Activated CD8-positive, alpha-beta memory T cell treated with anti-CD3 and anti-CD28 coated beads, Interleukin-2, amount 50 U/mL, for 48 hours (primary cell): ENCODE data around the gene ARMC9.

Source experiments
- DNase-seq: peaks from one replicate; pipeline ENCODE4 v3.0.0-alpha.2; 2020

ARMC9 gene

GRCh38 chr2:231204146-231204545, 5.7 kb downstream of the ARMC9 start:
- no peak for DNase-seq

DNA sequence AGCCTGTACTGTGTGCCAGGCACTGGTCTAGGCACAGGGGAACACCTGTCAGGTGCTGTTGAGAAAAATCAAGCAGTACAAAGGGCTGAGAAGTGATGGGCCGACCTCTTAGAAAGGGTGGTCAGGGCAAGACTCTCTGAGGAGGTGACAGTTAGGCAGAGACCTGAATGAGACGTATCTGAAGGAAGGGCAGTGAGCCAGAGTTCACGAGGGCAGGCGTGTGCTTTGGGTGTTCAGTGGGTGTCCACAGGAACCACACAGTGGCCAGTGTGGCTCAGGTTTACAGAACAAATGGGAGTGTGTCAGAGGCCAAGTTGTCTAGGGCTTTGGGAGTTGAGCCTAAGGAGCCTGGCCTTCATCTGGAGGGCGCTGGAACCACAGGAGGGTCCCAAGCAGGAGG, 6.2 kb downstream of the ARMC9 start:
- DNase-seq, result peak; percentile 6

- DNase-seq, result no peak
Measured at GRCh38 chr2:231207734-231208133, 9.3 kb downstream of the ARMC9 start.

GRCh38 chr2:231210782-231211181, 12.4 kb downstream of the ARMC9 start:
- no peak for DNase-seq

- DNase-seq, result no peak
Measured at GRCh38 chr2:231211486-231211885, 13.1 kb downstream of the ARMC9 start.

DNA sequence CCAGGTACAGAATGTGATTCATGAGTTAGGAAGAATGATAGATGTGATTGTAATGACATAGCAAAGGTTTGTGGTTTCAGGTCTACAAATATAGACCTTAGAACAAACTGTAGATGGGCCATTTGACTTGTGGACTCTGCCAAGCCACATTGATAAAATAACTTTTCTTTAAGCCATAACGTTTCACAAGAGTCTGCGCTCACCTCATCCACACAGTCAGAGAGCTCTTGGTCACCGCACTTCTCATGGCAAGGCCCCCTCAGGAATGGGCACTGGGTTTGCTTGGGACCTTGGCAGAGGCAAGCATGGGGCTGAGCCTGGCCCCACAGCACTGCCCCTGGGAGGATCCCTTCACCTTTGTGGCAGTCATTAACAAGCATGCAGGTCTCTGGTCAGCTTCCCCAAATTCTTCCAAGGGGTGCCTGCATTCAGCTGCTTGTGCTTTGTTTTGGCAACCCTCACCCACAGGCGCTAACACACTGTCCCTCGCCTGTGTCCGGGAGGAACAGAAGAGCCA, 14.0 kb downstream of the ARMC9 start:
- DNase-seq, result peak; percentile 15

- peak; percentile 22 for DNase-seq
Measured at GRCh38 chr2:231213931-231214642, 15.7 kb downstream of the ARMC9 start.

- no peak for DNase-seq
Measured at GRCh38 chr2:231218366-231218765, 19.9 kb downstream of the ARMC9 start.

DNA sequence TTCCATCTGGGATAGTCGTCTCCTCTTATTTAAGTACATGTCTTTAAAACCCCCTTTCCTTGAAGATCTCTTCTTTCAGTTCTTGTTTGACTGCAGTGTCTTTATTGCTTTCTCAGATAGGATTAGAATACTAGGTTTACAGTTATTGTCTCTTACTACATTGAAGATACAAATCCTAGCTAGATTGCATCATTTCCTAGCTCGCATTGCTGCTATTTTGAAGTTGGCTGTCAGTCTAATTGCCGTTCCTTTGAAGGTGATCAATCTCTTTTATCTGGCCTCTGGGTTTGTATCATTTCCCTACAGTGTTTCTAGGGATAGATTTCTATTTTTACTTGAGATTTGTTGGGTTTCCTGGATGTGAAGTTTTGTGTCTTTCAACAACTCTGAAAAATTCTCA, 20.9 kb downstream of the ARMC9 start:
- DNase-seq, result no peak

DNA sequence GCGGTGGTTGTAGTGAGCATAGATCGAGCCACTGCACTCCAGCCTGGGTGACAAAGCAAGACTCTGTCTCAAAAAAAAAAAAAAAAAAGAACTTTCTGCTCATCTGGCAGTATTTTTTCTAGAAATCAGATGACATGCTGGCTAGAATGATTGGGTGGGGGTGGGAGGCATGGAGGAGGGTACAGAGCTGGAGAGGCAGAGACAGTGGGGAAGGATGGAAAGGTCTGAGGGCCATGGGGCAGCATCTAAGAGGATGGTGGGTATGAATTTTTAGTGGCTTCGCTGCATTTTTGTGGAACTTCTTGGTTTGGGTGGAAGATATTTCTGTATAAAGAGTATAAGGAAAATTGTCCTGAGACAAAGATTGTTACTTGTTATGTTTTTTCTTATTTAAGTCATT, 23.3 kb downstream of the ARMC9 start:
- DNase-seq, result no peak

- no peak for DNase-seq
Measured at GRCh38 chr2:231222318-231223000, 24.0 kb downstream of the ARMC9 start.

- no peak for DNase-seq
Measured at GRCh38 chr2:231223001-231223375, 24.6 kb downstream of the ARMC9 start.

DNA sequence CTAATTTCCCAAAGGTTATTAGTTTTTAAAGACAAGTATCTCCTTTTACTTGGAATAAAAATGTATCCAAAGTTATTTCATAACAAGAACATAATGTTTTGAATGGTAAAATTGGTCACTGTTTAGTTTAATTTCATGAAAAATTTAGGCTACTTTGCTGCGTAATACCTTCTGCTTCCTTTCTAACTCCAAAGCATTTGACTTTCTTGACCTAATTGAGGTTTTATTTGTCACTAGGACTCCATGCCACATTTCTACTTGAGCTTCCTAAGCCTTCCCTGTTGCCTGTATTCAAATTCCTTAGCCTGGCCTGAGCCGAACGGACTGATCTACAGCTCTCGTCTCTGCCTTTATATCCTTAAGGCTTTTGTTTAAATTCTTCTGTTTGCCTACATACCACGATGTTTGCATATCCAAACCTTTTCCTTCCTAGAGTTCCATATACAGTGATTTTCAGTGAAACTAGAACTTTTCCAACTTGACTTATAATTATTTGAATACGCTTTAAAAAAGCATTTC, 25.1 kb downstream of the ARMC9 start:
- DNase-seq, result no peak

- no peak for DNase-seq
Measured at GRCh38 chr2:231227310-231228162, 29.1 kb downstream of the ARMC9 start.

GRCh38 chr2:231228223-231228622, 29.8 kb downstream of the ARMC9 start:
- DNase-seq, result no peak

DNA sequence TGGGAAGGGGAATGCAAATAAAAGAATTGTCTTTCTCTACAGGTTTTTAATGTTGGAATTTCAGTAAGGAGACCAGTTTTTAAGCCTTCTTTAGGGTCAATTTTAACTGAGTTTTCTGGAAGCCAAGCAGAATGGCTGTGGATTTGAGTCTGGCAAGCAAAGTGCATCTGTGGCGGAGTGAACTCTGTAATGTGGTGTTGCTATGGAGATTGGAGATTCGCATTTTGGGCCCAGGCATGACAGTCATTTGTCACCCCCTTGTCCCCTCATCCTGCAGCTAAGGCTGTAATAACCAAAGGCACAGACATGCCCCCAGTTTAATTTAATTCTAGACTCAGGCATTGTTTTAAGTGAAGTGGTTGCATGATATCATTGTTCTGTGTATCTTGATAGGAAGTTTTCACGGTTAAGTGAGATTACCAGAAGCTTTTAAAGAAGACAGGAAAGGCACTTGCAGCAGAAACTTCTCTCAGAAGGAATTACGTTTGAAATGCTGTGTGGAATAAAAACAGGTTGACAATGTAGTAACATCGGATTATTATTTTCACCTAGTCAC, 30.6 kb downstream of the ARMC9 start:
- DNase-seq, result no peak

DNA sequence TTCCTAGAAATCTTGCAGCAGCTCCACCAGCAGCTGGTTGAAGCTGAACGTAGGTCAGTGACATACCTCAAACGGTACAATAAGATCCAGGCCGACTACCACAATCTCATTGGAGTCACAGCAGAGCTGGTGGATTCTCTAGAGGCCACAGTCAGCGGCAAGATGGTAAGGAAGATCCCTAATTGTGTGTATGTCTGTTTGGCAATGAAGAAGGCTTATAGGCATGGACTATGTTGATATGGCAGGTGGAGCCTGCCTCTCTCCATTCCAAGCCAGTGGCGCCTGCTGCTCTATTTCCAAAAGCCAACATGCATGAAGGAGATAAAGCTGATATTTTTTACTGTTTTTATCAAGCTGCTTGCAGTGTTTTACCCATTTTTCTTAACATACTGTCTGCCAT, 36.8 kb downstream of the ARMC9 start:
- no peak for DNase-seq

DNA sequence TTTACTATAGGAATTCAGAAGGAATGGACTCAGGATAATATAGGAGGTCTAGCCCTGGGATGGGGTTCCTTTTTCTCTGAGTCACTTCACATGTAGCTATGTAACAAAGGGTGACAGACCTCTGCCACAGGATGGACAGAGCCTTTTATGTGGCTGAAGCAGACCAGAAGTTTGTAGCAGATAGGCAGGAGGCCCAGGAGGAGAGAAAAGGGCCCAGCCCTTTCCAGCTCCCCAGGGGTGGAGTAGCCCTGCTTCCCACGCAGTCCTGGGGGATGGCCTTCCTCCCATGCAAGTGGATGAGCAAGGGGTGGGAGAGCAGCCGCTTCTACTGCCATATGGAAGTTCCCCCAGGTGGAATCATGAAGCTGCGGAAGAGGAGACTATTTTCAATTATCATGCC, 40.3 kb downstream of the ARMC9 start:
- no peak for DNase-seq

GRCh38 chr2:231239751-231240150, 41.3 kb downstream of the ARMC9 start:
- no peak for DNase-seq

DNA sequence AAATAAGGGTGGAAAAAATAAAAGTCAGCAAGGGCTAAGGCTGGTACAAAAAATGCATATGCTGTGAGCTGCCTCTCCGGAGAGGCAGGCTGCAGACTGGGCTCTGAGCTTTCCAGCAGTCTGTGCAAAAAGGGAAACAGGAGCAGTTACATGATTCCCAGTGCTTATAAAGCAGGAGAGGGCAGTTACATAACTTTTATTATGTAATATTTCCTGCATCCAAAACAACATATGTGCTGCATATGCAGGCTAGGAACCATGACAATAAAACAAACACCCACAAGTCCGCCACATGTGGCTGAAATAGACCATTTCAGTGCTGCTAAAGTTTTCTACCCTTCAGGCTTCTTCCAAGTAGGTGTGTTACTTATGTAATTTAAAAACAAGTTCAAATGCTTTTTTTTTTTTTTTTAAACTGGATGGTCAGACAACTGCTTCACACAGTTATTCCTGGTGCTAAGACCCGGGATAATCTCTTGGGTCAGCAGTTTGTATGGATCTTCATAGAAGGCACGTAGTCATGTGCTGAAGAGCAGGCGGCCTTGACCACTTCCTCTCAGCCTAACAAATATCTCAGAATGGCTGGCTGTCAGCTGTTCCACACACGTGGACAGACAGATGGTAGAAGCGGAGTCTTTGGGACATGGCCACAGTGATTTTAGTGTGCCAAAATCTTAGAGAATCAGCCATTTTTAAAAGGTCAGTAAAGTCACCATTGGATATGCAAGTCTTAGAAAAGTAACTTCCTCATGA, 43.5 kb downstream of the ARMC9 start:
- no peak for DNase-seq

GRCh38 chr2:231243866-231244265, 45.4 kb downstream of the ARMC9 start:
- DNase-seq, result no peak
